Activated naive CD4-positive, alpha-beta T cell treated with anti-CD3 and anti-CD28 coated beads, Interleukin-2, amount 50 U/mL, for 24 hours (primary cell): ENCODE data around the gene MYO7B.
A peak's percentile ranks its signal among the peaks of the same experiment; 100 is the strongest.

Experiments used
- H3K27ac Mint-ChIP-seq: one replicate; pipeline ENCODE4 v1.8.0; 2021; ENCODE audit warnings: mild to moderate bottlenecking, mixed read lengths
- H3K27me3 Mint-ChIP-seq: one replicate; pipeline ENCODE4 v1.8.0; 2021; ENCODE audit warnings: mixed read lengths
- H3K36me3 Mint-ChIP-seq: one replicate; pipeline ENCODE4 v1.8.0; 2021; ENCODE audit warnings: mixed read lengths
- H3K4me1 Mint-ChIP-seq: one replicate; pipeline ENCODE4 v1.8.0; 2021; ENCODE audit warnings: mixed read lengths
- H3K4me3 Mint-ChIP-seq: one replicate; pipeline ENCODE4 v1.8.0; 2021; ENCODE audit warnings: mild to moderate bottlenecking, mixed read lengths
- H3K9me3 Mint-ChIP-seq: one replicate; pipeline ENCODE4 v1.8.0; 2021; ENCODE audit warnings: mixed read lengths

The MYO7B gene

GRCh38 chr2:127611076-127611925, 75.8 kb downstream of the MYO7B start:
- Mint-ChIP-seq H3K36me3 (peaks cover 6% of the 10 kb centered on the region), H3K27me3 (no peaks in the 10 kb centered on the region), H3K4me3 (no peak overlapping the region), H3K9me3 (peaks cover 5% of the 10 kb centered on the region), H3K27ac (no peak overlapping the region), H3K4me1 (peaks cover 12% of the 10 kb centered on the region)

GRCh38 chr2:127612111-127612822, 76.8 kb downstream of the MYO7B start:
- no peak overlapping the region for H3K4me3 Mint-ChIP-seq
- H3K9me3 Mint-ChIP-seq: peaks cover 5% of the 10 kb centered on the region
- H3K4me1 Mint-ChIP-seq: peaks cover 20% of the 10 kb centered on the region
- H3K27me3 Mint-ChIP-seq: no peaks in the 10 kb centered on the region
- no peak overlapping the region for H3K27ac Mint-ChIP-seq
- H3K36me3 Mint-ChIP-seq: peaks cover 6% of the 10 kb centered on the region

GRCh38 chr2:127614246-127614645, 78.8 kb downstream of the MYO7B start:
- H3K27ac Mint-ChIP-seq: no peak overlapping the region
- H3K27me3 Mint-ChIP-seq: no peaks in the 10 kb centered on the region
- H3K36me3 Mint-ChIP-seq: peaks cover 6% of the 10 kb centered on the region
- H3K4me1 Mint-ChIP-seq: peaks cover 20% of the 10 kb centered on the region
- no peak overlapping the region for H3K4me3 Mint-ChIP-seq
- H3K9me3 Mint-ChIP-seq: peaks cover 5% of the 10 kb centered on the region

- H3K4me1 Mint-ChIP-seq: peaks cover 20% of the 10 kb centered on the region
- H3K36me3 Mint-ChIP-seq: peaks cover 6% of the 10 kb centered on the region
- peaks cover 5% of the 10 kb centered on the region for H3K9me3 Mint-ChIP-seq
- no peak overlapping the region for H3K4me3 Mint-ChIP-seq
- H3K27me3 Mint-ChIP-seq: no peaks in the 10 kb centered on the region
- H3K27ac Mint-ChIP-seq: no peak overlapping the region
Observed at GRCh38 chr2:127614731-127615130, 79.2 kb downstream of the MYO7B start.

GRCh38 chr2:127615511-127616166, 80.2 kb downstream of the MYO7B start:
- H3K36me3 Mint-ChIP-seq: peaks cover 6% of the 10 kb centered on the region
- H3K4me1 Mint-ChIP-seq: peaks cover 20% of the 10 kb centered on the region
- peaks cover 5% of the 10 kb centered on the region for H3K9me3 Mint-ChIP-seq
- H3K27ac Mint-ChIP-seq: no peak overlapping the region
- H3K4me3 Mint-ChIP-seq: peak overlapping the region; percentile 37
- no peaks in the 10 kb centered on the region for H3K27me3 Mint-ChIP-seq

- H3K36me3 Mint-ChIP-seq: no peaks in the 10 kb centered on the region
- no peaks in the 10 kb centered on the region for H3K9me3 Mint-ChIP-seq
- no peaks in the 10 kb centered on the region for H3K27me3 Mint-ChIP-seq
- H3K4me1 Mint-ChIP-seq: peaks cover 20% of the 10 kb centered on the region
- no peak overlapping the region for H3K4me3 Mint-ChIP-seq
- no peak overlapping the region for H3K27ac Mint-ChIP-seq
Observed at GRCh38 chr2:127618551-127619202, 83.2 kb downstream of the MYO7B start.

GRCh38 chr2:127619203-127619590, 83.7 kb downstream of the MYO7B start:
- H3K27ac Mint-ChIP-seq: no peak overlapping the region
- no peaks in the 10 kb centered on the region for H3K36me3 Mint-ChIP-seq
- H3K4me3 Mint-ChIP-seq: no peak overlapping the region
- H3K9me3 Mint-ChIP-seq: no peaks in the 10 kb centered on the region
- no peaks in the 10 kb centered on the region for H3K27me3 Mint-ChIP-seq
- H3K4me1 Mint-ChIP-seq: peaks cover 20% of the 10 kb centered on the region

- H3K9me3 Mint-ChIP-seq: no peaks in the 10 kb centered on the region
- no peaks in the 10 kb centered on the region for H3K27me3 Mint-ChIP-seq
- H3K4me1 Mint-ChIP-seq: peaks cover 18% of the 10 kb centered on the region
- no peaks in the 10 kb centered on the region for H3K36me3 Mint-ChIP-seq
- H3K4me3 Mint-ChIP-seq: no peak overlapping the region
- H3K27ac Mint-ChIP-seq: no peak overlapping the region
Observed at GRCh38 chr2:127619877-127620705, 84.6 kb downstream of the MYO7B start.

GRCh38 chr2:127620866-127621265, 85.4 kb downstream of the MYO7B start:
- Mint-ChIP-seq H3K9me3 (no peaks in the 10 kb centered on the region), H3K4me3 (no peak overlapping the region), H3K4me1 (peaks cover 14% of the 10 kb centered on the region), H3K36me3 (no peaks in the 10 kb centered on the region), H3K27ac (no peak overlapping the region), H3K27me3 (no peaks in the 10 kb centered on the region)

- H3K36me3 Mint-ChIP-seq: no peaks in the 10 kb centered on the region
- H3K9me3 Mint-ChIP-seq: no peaks in the 10 kb centered on the region
- H3K27me3 Mint-ChIP-seq: no peaks in the 10 kb centered on the region
- H3K27ac Mint-ChIP-seq: no peak overlapping the region
- H3K4me3 Mint-ChIP-seq: no peak overlapping the region
- peaks cover 5% of the 10 kb centered on the region for H3K4me1 Mint-ChIP-seq
Observed at GRCh38 chr2:127621981-127622431, 86.5 kb downstream of the MYO7B start.

- no peaks in the 10 kb centered on the region for H3K27me3 Mint-ChIP-seq
- H3K36me3 Mint-ChIP-seq: no peaks in the 10 kb centered on the region
- no peak overlapping the region for H3K27ac Mint-ChIP-seq
- no peak overlapping the region for H3K4me3 Mint-ChIP-seq
- peaks cover 3% of the 10 kb centered on the region for H3K4me1 Mint-ChIP-seq
- no peaks in the 10 kb centered on the region for H3K9me3 Mint-ChIP-seq
Observed at GRCh38 chr2:127622561-127623387, 87.3 kb downstream of the MYO7B start.

- no peaks in the 10 kb centered on the region for H3K9me3 Mint-ChIP-seq
- no peaks in the 10 kb centered on the region for H3K27me3 Mint-ChIP-seq
- no peak overlapping the region for H3K4me3 Mint-ChIP-seq
- no peak overlapping the region for H3K27ac Mint-ChIP-seq
- peaks cover 3% of the 10 kb centered on the region for H3K4me1 Mint-ChIP-seq
- H3K36me3 Mint-ChIP-seq: no peaks in the 10 kb centered on the region
Observed at GRCh38 chr2:127623388-127624319, 88.2 kb downstream of the MYO7B start.

GRCh38 chr2:127624320-127624755, 88.9 kb downstream of the MYO7B start:
- no peaks in the 10 kb centered on the region for H3K27me3 Mint-ChIP-seq
- no peak overlapping the region for H3K27ac Mint-ChIP-seq
- H3K36me3 Mint-ChIP-seq: no peaks in the 10 kb centered on the region
- H3K9me3 Mint-ChIP-seq: no peaks in the 10 kb centered on the region
- peaks cover 3% of the 10 kb centered on the region for H3K4me1 Mint-ChIP-seq
- H3K4me3 Mint-ChIP-seq: no peak overlapping the region
